HEK293 (cell line): ENCODE data around the gene MICU1.

Experiments
- ZNF510 ChIP-seq: fragments of 450-650 bp; formaldehyde crosslinking; IDR thresholded peaks from 2 replicates; pipeline ENCODE4 v1.5.1; 2018; ENCODE audit warnings: mild to moderate bottlenecking, missing genetic modification characterization, missing biosample characterization; ENCODE audit not compliant: insufficient replicate concordance
- TF ChIP-seq, protein P1 (sequence below): fragments of 450-650 bp; formaldehyde crosslinking; IDR thresholded peaks from 2 replicates; pipeline ENCODE4 v1.5.1; 2016; ENCODE audit warnings: missing biosample characterization, missing genetic modification characterization

DNA sequence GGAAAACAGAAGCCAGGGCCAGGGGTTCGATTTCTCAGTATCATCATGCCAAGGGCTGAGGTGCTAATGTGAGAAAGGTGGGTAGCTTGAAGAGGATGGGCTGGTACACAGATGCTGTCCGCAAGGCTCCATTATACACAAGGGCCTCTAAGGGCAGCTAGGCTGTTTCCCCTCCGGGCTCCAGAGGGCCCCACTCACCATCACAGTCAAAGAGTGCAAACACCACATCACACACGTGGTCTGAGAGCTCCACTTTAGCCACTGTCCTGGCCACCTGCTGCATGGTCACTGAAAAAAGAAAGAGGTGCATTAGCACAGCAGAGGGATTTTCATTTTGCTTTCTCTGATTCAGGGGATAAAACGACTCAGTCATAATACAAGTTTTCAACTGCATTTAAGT, 250.3 kb downstream of the MICU1 start:
- no peak for TF ChIP-seq ZNF510 (tag by site-specific recombination)
- TF ChIP-seq, protein P1, sequence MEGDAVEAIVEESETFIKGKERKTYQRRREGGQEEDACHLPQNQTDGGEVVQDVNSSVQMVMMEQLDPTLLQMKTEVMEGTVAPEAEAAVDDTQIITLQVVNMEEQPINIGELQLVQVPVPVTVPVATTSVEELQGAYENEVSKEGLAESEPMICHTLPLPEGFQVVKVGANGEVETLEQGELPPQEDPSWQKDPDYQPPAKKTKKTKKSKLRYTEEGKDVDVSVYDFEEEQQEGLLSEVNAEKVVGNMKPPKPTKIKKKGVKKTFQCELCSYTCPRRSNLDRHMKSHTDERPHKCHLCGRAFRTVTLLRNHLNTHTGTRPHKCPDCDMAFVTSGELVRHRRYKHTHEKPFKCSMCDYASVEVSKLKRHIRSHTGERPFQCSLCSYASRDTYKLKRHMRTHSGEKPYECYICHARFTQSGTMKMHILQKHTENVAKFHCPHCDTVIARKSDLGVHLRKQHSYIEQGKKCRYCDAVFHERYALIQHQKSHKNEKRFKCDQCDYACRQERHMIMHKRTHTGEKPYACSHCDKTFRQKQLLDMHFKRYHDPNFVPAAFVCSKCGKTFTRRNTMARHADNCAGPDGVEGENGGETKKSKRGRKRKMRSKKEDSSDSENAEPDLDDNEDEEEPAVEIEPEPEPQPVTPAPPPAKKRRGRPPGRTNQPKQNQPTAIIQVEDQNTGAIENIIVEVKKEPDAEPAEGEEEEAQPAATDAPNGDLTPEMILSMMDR (tag by site-specific recombination), result no peak
